ENCODE data around the gene JMJD8.

JMJD8 gene

GRCh38 chr16:637081-638018 lies 46.8 kb downstream of the JMJD8 start:
- peak; percentile 82 to 91 for DNase-seq

- peak; percentile 86 to 98 for DNase-seq
Measured at GRCh38 chr16:636206-637080, 47.7 kb downstream of the JMJD8 start, which contains the start of gene METTL26. TSS of gene METTL26 (minus strand) at chr16:636305. CDS start at chr16:636290, 15 bp downstream.

- DNase-seq = no peak
Measured at GRCh38 chr16:635573-636205, 48.4 kb downstream of the JMJD8 start.

GRCh38 chr16:634996-635395 lies 49.1 kb downstream of the JMJD8 start:
- no peak for DNase-seq

GRCh38 chr16:634051-634670 lies 50.0 kb downstream of the JMJD8 start:
- DNase-seq = no peak

GRCh38 chr16:633336-634050 lies 50.6 kb downstream of the JMJD8 start:
- DNase-seq = no peak

GRCh38 chr16:632486-633335 lies 51.4 kb downstream of the JMJD8 start:
- DNase-seq = no peak

GRCh38 chr16:631808-632358 lies 52.3 kb downstream of the JMJD8 start:
- no peak for DNase-seq
